HCT116 (cell line): ENCODE results near the gene CBFB.

ENCODE experiments used
- CEBPB ChIP-seq: IDR thresholded peaks from 2 replicates; pipeline ENCODE4 v1.6.1; 2012; ENCODE audit warnings: low read depth
- EZH2 ChIP-seq: fragments of 200-600 bp; sonication (generic); IDR thresholded peaks from 2 replicates; pipeline ENCODE4 v1.6.1; 2017; ENCODE audit warnings: antibody characterized with exemption, mixed run types
- POLR2A ChIP-seq: IDR thresholded peaks from 2 replicates; pipeline ENCODE4 v1.7.0; 2011; ENCODE audit warnings: borderline replicate concordance; ENCODE audit not compliant: insufficient read depth, insufficient read length; ENCODE audit errors: extremely low read depth
- POLR2AphosphoS5 ChIP-seq: IDR thresholded peaks from 2 replicates; pipeline ENCODE4 v1.6.1; 2011; ENCODE audit warnings: mild to moderate bottlenecking, low read depth, low read length, moderate library complexity
- SIN3A ChIP-seq: IDR thresholded peaks from 2 replicates; pipeline ENCODE4 v1.6.1; 2012; ENCODE audit warnings: low read depth
- SP1 ChIP-seq: IDR thresholded peaks from 2 replicates; pipeline ENCODE4 v1.6.1; 2012; ENCODE audit warnings: low read depth
- YY1 ChIP-seq: IDR thresholded peaks from 2 replicates; pipeline ENCODE4 v1.6.1; 2011; ENCODE audit warnings: low read length, low read depth, moderate library complexity, mild to moderate bottlenecking; ENCODE audit not compliant: insufficient replicate concordance; ENCODE audit errors: extremely low read depth
- ZNF274 ChIP-seq: fragments of 200-500 bp; sonication (Bioruptor generic); IDR thresholded peaks from 2 replicates; pipeline ENCODE4 v1.6.1; 2014; ENCODE audit warnings: mild to moderate bottlenecking, low read depth, low read length, inconsistent platforms
- TF ChIP-seq, protein P1 (sequence below), 3 experiments: fragments of 200-600 bp in 1 of 3; sonication (generic) in 1 of 3; IDR thresholded peaks in 2 of 3; conservative IDR thresholded peaks in 1 of 3; 2 replicates each; pipeline ENCODE4 v1.5.1; 2012 to 2017; ENCODE audit warnings: low read depth in 2 of 3, low read length in 2 of 3, antibody characterized with exemption in 1 of 3, borderline replicate concordance in 1 of 3, control low read depth in 1 of 3, mild to moderate bottlenecking in 1 of 3, mixed read lengths in 1 of 3, mixed run types in 1 of 3, moderate library complexity in 1 of 3; ENCODE audit not compliant: insufficient read depth in 1 of 3
- TF ChIP-seq, protein P2 (sequence below): IDR thresholded peaks from 2 replicates; pipeline ENCODE4 v1.6.1; 2011; ENCODE audit warnings: mild to moderate bottlenecking, low read length, moderate library complexity; ENCODE audit not compliant: insufficient replicate concordance; ENCODE audit errors: extremely low read depth

DNA sequence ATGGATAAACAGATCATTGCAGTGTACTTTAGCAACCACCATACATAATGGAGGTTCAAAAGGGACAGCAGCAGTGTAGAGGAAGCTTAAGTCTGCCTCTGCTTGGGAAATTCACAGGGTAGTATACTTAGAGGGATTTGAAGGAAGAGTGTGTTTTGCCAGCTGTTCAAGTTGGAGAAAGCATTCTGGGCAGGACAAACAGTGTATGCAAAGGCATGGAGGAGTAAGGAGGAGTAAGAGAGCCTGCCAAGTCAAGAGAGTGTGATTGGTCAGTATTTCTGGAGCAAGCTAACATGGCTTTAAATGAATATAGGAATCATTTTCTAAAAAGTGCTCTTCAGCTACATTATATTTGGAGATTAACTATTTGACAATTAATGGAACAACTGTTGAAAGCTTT lies 57.9 kb downstream of the CBFB start:
- TF ChIP-seq POLR2AphosphoS5 (no peak), CEBPB (no peak), EZH2 (no peak), SP1 (no peak), YY1 (no peak), POLR2A (no peak), SIN3A (no peak), ZNF274 (no peak)
- TF ChIP-seq, protein P1, sequence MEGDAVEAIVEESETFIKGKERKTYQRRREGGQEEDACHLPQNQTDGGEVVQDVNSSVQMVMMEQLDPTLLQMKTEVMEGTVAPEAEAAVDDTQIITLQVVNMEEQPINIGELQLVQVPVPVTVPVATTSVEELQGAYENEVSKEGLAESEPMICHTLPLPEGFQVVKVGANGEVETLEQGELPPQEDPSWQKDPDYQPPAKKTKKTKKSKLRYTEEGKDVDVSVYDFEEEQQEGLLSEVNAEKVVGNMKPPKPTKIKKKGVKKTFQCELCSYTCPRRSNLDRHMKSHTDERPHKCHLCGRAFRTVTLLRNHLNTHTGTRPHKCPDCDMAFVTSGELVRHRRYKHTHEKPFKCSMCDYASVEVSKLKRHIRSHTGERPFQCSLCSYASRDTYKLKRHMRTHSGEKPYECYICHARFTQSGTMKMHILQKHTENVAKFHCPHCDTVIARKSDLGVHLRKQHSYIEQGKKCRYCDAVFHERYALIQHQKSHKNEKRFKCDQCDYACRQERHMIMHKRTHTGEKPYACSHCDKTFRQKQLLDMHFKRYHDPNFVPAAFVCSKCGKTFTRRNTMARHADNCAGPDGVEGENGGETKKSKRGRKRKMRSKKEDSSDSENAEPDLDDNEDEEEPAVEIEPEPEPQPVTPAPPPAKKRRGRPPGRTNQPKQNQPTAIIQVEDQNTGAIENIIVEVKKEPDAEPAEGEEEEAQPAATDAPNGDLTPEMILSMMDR (IDR thresholded peaks at IDR 0.05 in 2 of 3, conservative IDR thresholded peaks at IDR 0.05 in 1 of 3; ENCODE audit: borderline replicate concordance in 1 of 3, insufficient read depth in 1 of 3, low read depth in 2 of 3, low read length in 2 of 3) = no peak
- TF ChIP-seq, protein P2, sequence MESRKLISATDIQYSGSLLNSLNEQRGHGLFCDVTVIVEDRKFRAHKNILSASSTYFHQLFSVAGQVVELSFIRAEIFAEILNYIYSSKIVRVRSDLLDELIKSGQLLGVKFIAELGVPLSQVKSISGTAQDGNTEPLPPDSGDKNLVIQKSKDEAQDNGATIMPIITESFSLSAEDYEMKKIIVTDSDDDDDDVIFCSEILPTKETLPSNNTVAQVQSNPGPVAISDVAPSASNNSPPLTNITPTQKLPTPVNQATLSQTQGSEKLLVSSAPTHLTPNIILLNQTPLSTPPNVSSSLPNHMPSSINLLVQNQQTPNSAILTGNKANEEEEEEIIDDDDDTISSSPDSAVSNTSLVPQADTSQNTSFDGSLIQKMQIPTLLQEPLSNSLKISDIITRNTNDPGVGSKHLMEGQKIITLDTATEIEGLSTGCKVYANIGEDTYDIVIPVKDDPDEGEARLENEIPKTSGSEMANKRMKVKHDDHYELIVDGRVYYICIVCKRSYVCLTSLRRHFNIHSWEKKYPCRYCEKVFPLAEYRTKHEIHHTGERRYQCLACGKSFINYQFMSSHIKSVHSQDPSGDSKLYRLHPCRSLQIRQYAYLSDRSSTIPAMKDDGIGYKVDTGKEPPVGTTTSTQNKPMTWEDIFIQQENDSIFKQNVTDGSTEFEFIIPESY = no peak
